Loucy (cell line): Measurements from ENCODE around the gene TET2.
"Not testable (repeated sequence)": the region's sequence is repeated elsewhere in the genome, so short reads cannot be mapped to it uniquely, and the experiment has no call there.

Source experiments
- H2AFZ ChIP-seq: fragments of 200-600 bp; sonication (generic); 2 replicates; pipeline ENCODE4 v1.6.0; 2016; ENCODE audit warnings: antibody characterized with exemption, mild to moderate bottlenecking, low read length, moderate library complexity
- H3F3A ChIP-seq: fragments of 200-600 bp; 2 replicates; pipeline ENCODE4 v1.6.0; 2016; ENCODE audit warnings: antibody characterized with exemption, low read depth, mild to moderate bottlenecking
- H3K27me3 ChIP-seq: fragments of 200-600 bp; sonication (generic); 2 replicates; pipeline ENCODE4 v1.6.1; 2014; ENCODE audit warnings: low read length, mild to moderate bottlenecking; ENCODE audit not compliant: insufficient read depth, poor library complexity, severe bottlenecking
- H3K36me3 ChIP-seq: fragments of 200-600 bp; sonication (generic); 2 replicates; pipeline ENCODE4 v1.6.1; 2016; ENCODE audit warnings: low read length; ENCODE audit not compliant: insufficient read depth
- H3K4me1 ChIP-seq: fragments of 200-600 bp; sonication (generic); 2 replicates; pipeline ENCODE4 v1.5.1; 2014; ENCODE audit warnings: low read length, mild to moderate bottlenecking; ENCODE audit not compliant: insufficient read depth, poor library complexity, severe bottlenecking
- H3K4me2 ChIP-seq: fragments of 200-600 bp; sonication (generic); 2 replicates; pipeline ENCODE4 v1.6.0; 2014; ENCODE audit warnings: antibody characterized with exemption, low read length, low read depth, mild to moderate bottlenecking; ENCODE audit not compliant: poor library complexity, severe bottlenecking
- H3K4me3 ChIP-seq: fragments of 200-600 bp; sonication (generic); 2 replicates; pipeline ENCODE4 v1.5.1; 2014; ENCODE audit warnings: low read length, mild to moderate bottlenecking, mixed read lengths; ENCODE audit not compliant: poor library complexity, severe bottlenecking
- H3K79me2 ChIP-seq: fragments of 200-600 bp; sonication (generic); 2 replicates; pipeline ENCODE4 v1.6.1; 2014; ENCODE audit warnings: low read length; ENCODE audit not compliant: insufficient read depth
- H3K9ac ChIP-seq: fragments of 200-600 bp; sonication (generic); 2 replicates; pipeline ENCODE4 v1.6.0; 2014; ENCODE audit warnings: mild to moderate bottlenecking, low read depth, low read length, moderate library complexity; ENCODE audit not compliant: poor library complexity, severe bottlenecking
- H3K9me2 ChIP-seq: fragments of 200-600 bp; sonication (generic); replicated peaks from 2 replicates; pipeline ENCODE4 v1.6.1; 2016; ENCODE audit warnings: low read depth, low read length, mixed read lengths
- H3K9me3 ChIP-seq: fragments of 200-600 bp; sonication (generic); 2 replicates; pipeline ENCODE4 v1.6.1; 2014; ENCODE audit warnings: mild to moderate bottlenecking, antibody characterized with exemption, low read length, low read depth; ENCODE audit not compliant: insufficient read depth
- H4K20me1 ChIP-seq: fragments of 200-600 bp; sonication (generic); 2 replicates; pipeline ENCODE4 v1.6.0; 2014; ENCODE audit warnings: antibody characterized with exemption, low read length, mild to moderate bottlenecking; ENCODE audit not compliant: insufficient read depth, poor library complexity, severe bottlenecking
- EZH2phosphoT487 ChIP-seq: fragments of 200-600 bp; IDR thresholded peaks from 2 replicates; pipeline ENCODE4 v1.6.1; 2018; ENCODE audit warnings: antibody characterized with exemption, mild to moderate bottlenecking, moderate library complexity, borderline replicate concordance
- TF ChIP-seq, protein P1 (sequence below): fragments of 200-600 bp; sonication (generic); conservative IDR thresholded peaks from 2 replicates; pipeline ENCODE4 v1.5.1; 2014; ENCODE audit warnings: mild to moderate bottlenecking, antibody characterized with exemption, low read length

The TET2 gene

DNA sequence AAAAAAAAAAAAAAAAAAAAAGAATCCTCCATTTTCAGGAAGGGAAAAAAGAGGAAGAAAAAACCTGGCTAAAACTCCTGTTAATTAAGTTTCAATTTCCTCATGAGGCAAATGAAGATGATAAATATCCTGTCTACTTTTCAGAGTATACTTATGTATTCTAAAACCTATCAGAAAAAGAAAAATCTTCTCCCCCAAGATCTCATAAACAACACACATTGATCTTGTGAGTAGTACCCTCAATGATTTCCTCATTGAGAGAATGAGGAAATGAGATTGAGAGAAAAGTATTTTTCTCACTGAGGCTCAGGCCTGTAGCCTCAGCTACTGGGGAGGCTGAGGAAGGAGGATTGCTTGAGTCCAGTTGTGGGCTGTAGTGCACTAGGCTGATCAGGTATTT, 146.7 kb downstream of the TET2 start:
- Histone ChIP-seq H3K4me1 (no peaks in the 10 kb centered on the region), H3K9me2 (no peaks in the 10 kb centered on the region), H2AFZ (no peak overlapping the region), H3K9ac (no peak overlapping the region), H3K4me3 (no peak overlapping the region), H3K9me3 (no peaks in the 10 kb centered on the region; the same call in 1 of the 2 replicates), H3K79me2 (no peaks in the 10 kb centered on the region), H3K27me3 (no peaks in the 10 kb centered on the region), H3K4me2 (no peak overlapping the region), H4K20me1 (no peaks in the 10 kb centered on the region), H3F3A (no peaks in the 10 kb centered on the region), H3K36me3 (no peaks in the 10 kb centered on the region)
- TF ChIP-seq, protein P1, sequence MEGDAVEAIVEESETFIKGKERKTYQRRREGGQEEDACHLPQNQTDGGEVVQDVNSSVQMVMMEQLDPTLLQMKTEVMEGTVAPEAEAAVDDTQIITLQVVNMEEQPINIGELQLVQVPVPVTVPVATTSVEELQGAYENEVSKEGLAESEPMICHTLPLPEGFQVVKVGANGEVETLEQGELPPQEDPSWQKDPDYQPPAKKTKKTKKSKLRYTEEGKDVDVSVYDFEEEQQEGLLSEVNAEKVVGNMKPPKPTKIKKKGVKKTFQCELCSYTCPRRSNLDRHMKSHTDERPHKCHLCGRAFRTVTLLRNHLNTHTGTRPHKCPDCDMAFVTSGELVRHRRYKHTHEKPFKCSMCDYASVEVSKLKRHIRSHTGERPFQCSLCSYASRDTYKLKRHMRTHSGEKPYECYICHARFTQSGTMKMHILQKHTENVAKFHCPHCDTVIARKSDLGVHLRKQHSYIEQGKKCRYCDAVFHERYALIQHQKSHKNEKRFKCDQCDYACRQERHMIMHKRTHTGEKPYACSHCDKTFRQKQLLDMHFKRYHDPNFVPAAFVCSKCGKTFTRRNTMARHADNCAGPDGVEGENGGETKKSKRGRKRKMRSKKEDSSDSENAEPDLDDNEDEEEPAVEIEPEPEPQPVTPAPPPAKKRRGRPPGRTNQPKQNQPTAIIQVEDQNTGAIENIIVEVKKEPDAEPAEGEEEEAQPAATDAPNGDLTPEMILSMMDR, result no peak
- TF ChIP-seq EZH2phosphoT487, result no peak

DNA sequence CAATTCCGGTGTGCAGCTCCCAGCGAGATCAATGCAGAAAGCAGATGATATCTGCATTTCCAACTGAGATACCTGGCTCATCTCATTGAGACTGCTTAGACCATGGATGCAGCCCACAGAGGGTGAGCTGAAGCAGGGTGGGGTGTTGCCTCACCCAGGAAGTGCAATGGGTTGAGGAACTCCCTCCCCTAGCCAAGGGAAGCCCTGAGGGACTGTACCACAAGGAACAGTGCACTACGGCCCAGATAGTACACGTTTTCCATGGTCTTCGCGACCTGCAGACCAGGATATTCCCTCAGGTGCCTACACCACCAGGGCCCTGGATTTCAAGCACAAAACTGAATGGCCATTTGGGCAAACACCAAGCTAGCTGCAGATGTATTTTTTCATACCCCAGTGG, 150.0 kb downstream of the TET2 start:
- Histone ChIP-seq H4K20me1 (no peaks in the 10 kb centered on the region), H3K36me3 (no peaks in the 10 kb centered on the region), H3K4me1 (no peaks in the 10 kb centered on the region), H3K4me3 (no peak overlapping the region), H3K9me2 (no peaks in the 10 kb centered on the region), H3K9ac (no peak overlapping the region), H3K27me3 (no peaks in the 10 kb centered on the region), H3K4me2 (no peak overlapping the region), H3K79me2 (no peaks in the 10 kb centered on the region), H2AFZ (no peak overlapping the region), H3K9me3 (no peaks in the 10 kb centered on the region), H3F3A (no peaks in the 10 kb centered on the region)
- TF ChIP-seq EZH2phosphoT487, result no peak
- TF ChIP-seq, protein P1, result no peak

DNA sequence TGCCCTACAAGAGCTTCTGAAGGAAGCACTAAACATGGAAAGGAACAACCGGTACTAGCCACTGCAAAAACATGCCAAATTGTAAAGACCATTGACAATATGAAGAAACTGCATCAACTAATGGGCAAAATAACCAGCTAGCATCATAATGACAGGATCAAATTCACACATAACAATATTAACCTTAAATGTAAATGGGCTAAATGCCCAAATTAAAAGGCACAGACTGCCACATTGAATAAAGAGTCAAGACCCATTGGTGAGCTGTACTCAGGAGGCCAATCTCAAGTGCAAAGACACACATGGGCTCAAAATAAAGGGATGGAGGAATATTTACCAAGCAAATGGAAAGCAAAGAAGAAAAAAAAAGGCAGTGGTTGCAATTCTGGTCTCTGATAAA, 152.4 kb downstream of the TET2 start:
- H2AFZ ChIP-seq, H3F3A ChIP-seq, H3K9me3 ChIP-seq, H4K20me1 ChIP-seq, H3K4me2 ChIP-seq, H3K9me2 ChIP-seq, H3K9ac ChIP-seq, H3K27me3 ChIP-seq, H3K4me1 ChIP-seq, H3K79me2 ChIP-seq, H3K4me3 ChIP-seq, H3K36me3 ChIP-seq: not testable (repeated sequence)

DNA sequence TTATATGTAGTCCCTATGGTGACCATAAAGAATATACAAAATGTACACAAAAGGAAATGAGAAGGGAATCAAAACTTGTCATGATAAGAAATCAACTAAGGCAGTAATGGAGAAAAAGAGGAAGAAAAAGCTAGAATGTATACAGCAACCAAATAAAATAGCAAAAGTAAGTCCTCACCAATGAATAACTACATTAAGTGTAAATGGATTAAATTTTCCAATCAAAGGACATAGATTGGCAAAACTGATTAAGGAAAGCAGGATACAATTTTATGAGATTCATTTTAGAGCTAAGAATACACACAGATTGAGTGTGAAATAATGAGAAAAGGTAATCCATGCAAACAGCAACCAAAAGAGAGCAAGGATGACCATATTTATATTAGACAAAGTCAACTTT, 157.4 kb downstream of the TET2 start:
- H3K9me3 ChIP-seq, result peaks cover 9% of the 10 kb centered on the region
- H3K79me2 ChIP-seq, result no peaks in the 10 kb centered on the region
- H3F3A ChIP-seq, result no peaks in the 10 kb centered on the region

More for the DNA sequence above, 157.4 kb downstream of the TET2 start:
- TF ChIP-seq, protein P1, result no peak
- no peak for TF ChIP-seq EZH2phosphoT487
- Histone ChIP-seq H3K9me2 (no peaks in the 10 kb centered on the region), H3K9ac (no peak overlapping the region), H3K27me3 (no peaks in the 10 kb centered on the region), H2AFZ (no peak overlapping the region), H3K4me2 (no peak overlapping the region), H3K36me3 (no peaks in the 10 kb centered on the region), H4K20me1 (no peaks in the 10 kb centered on the region), H3K4me3 (no peak overlapping the region), H3K4me1 (no peaks in the 10 kb centered on the region)
